KOPT-K1 (cell line): Measurements from ENCODE around the gene CCBE1.
"Not testable (repeated sequence)": the region's sequence is repeated elsewhere in the genome, so short reads cannot be mapped to it uniquely, and the experiment has no call there.

ENCODE experiments used
- H3K27ac ChIP-seq: fragments of 200-600 bp; sonication (generic); 2 replicates; pipeline ENCODE4 v1.5.1; 2016; ENCODE audit warnings: antibody characterized with exemption, mild to moderate bottlenecking, low read depth, low read length; ENCODE audit not compliant: poor library complexity, severe bottlenecking
- H3K36me3 ChIP-seq: fragments of 200-600 bp; sonication (generic); 2 replicates; pipeline ENCODE4 v1.5.1; 2017; ENCODE audit warnings: antibody characterized with exemption, mild to moderate bottlenecking, low read length, moderate library complexity; ENCODE audit not compliant: insufficient read depth
- H3K9me3 ChIP-seq: fragments of 200-600 bp; sonication (generic); 2 replicates; pipeline ENCODE4 v1.5.1; 2017; ENCODE audit warnings: antibody characterized with exemption, low read length, mild to moderate bottlenecking; ENCODE audit not compliant: insufficient read depth, poor library complexity, severe bottlenecking

Gene CCBE1

GRCh38 chr18:59660366-59660765, 36.9 kb downstream of the CCBE1 start:
- no peaks in the 10 kb centered on the region for H3K9me3 ChIP-seq
- no peaks in the 10 kb centered on the region for H3K36me3 ChIP-seq
- H3K27ac ChIP-seq, result no peak overlapping the region

- H3K27ac ChIP-seq, result no peak overlapping the region
- no peaks in the 10 kb centered on the region for H3K36me3 ChIP-seq
- H3K9me3 ChIP-seq, result no peaks in the 10 kb centered on the region
These were observed 37.6 kb downstream of the CCBE1 start for GRCh38 chr18:59659508-59660170.

GRCh38 chr18:59658941-59659340, 38.3 kb downstream of the CCBE1 start:
- no peaks in the 10 kb centered on the region for H3K36me3 ChIP-seq
- no peaks in the 10 kb centered on the region for H3K9me3 ChIP-seq
- no peak overlapping the region for H3K27ac ChIP-seq

- no peak overlapping the region for H3K27ac ChIP-seq
- no peaks in the 10 kb centered on the region for H3K9me3 ChIP-seq
- H3K36me3 ChIP-seq, result no peaks in the 10 kb centered on the region
These were observed 40.2 kb downstream of the CCBE1 start for GRCh38 chr18:59657012-59657411.

- Histone ChIP-seq H3K36me3 (no peaks in the 10 kb centered on the region), H3K9me3 (no peaks in the 10 kb centered on the region), H3K27ac (no peak overlapping the region)
These were observed 40.8 kb downstream of the CCBE1 start for GRCh38 chr18:59656373-59656887.

- Histone ChIP-seq H3K27ac (no peak overlapping the region), H3K9me3 (no peaks in the 10 kb centered on the region), H3K36me3 (no peaks in the 10 kb centered on the region)
These were observed 41.5 kb downstream of the CCBE1 start for GRCh38 chr18:59655676-59656075.

- H3K36me3 ChIP-seq, result no peaks in the 10 kb centered on the region
These were observed 46.2 kb downstream of the CCBE1 start for GRCh38 chr18:59651071-59651470.

GRCh38 chr18:59650266-59650820, 46.9 kb downstream of the CCBE1 start:
- H3K9me3 ChIP-seq, result no peaks in the 10 kb centered on the region
- no peak overlapping the region for H3K27ac ChIP-seq
- H3K36me3 ChIP-seq, result no peaks in the 10 kb centered on the region

More at GRCh38 chr18:59651071-59651470, 46.2 kb downstream of the CCBE1 start:
- Histone ChIP-seq H3K27ac (no peak overlapping the region), H3K9me3 (no peaks in the 10 kb centered on the region)

- H3K9me3 ChIP-seq, result no peaks in the 10 kb centered on the region
- no peaks in the 10 kb centered on the region for H3K36me3 ChIP-seq
- H3K27ac ChIP-seq, result no peak overlapping the region
These were observed 47.6 kb downstream of the CCBE1 start for GRCh38 chr18:59649591-59649990.

- not testable (repeated sequence) for H3K36me3 ChIP-seq
These were observed 48.8 kb downstream of the CCBE1 start for GRCh38 chr18:59648469-59648868.

GRCh38 chr18:59646963-59647307, 50.3 kb downstream of the CCBE1 start:
- H3K9me3 ChIP-seq, result no peaks in the 10 kb centered on the region
- no peaks in the 10 kb centered on the region for H3K36me3 ChIP-seq
- H3K27ac ChIP-seq, result no peak overlapping the region

More at GRCh38 chr18:59648469-59648868, 48.8 kb downstream of the CCBE1 start:
- not testable (repeated sequence) for H3K9me3 ChIP-seq, H3K27ac ChIP-seq

GRCh38 chr18:59646228-59646962, 50.8 kb downstream of the CCBE1 start:
- Histone ChIP-seq H3K9me3 (no peaks in the 10 kb centered on the region), H3K36me3 (no peaks in the 10 kb centered on the region), H3K27ac (no peak overlapping the region)

GRCh38 chr18:59643740-59644139, 53.5 kb downstream of the CCBE1 start:
- Histone ChIP-seq H3K9me3 (no peaks in the 10 kb centered on the region), H3K27ac (no peak overlapping the region), H3K36me3 (no peaks in the 10 kb centered on the region)

GRCh38 chr18:59640721-59641120, 56.5 kb downstream of the CCBE1 start:
- H3K9me3 ChIP-seq, result no peaks in the 10 kb centered on the region
- no peak overlapping the region for H3K27ac ChIP-seq
- no peaks in the 10 kb centered on the region for H3K36me3 ChIP-seq

- Histone ChIP-seq H3K27ac (no peak overlapping the region), H3K36me3 (no peaks in the 10 kb centered on the region), H3K9me3 (no peaks in the 10 kb centered on the region)
These were observed 57.4 kb downstream of the CCBE1 start for GRCh38 chr18:59639821-59640220.
